HepG2 (cell line): ENCODE measurements around the gene C2orf78. TPM values are rescaled to one million over a fixed set of nuclear protein-coding genes. Genes with fewer than 3 reads are reported as not detected.

ENCODE experiments used
- ATM ChIP-seq: fragments of 450-650 bp; IDR thresholded peaks from 2 replicates; pipeline ENCODE4 v1.7.1; 2017; ENCODE audit warnings: mild to moderate bottlenecking, borderline replicate concordance
- HDAC6 ChIP-seq: fragments of 200-600 bp; sonication (generic); IDR thresholded peaks from 2 replicates; pipeline ENCODE4 v1.7.0; 2017; ENCODE audit warnings: mild to moderate bottlenecking, antibody characterized with exemption, low read length, low read depth
- IKZF1 ChIP-seq: fragments of 450-650 bp; IDR thresholded peaks from 2 replicates; pipeline ENCODE4 v1.7.1; 2016
- PCBP2 ChIP-seq: fragments of 200-400 bp; formaldehyde crosslinking; optimal IDR thresholded peaks from 2 replicates; pipeline ENCODE3; 2018; ENCODE audit warnings: low read length, low read depth; ENCODE audit not compliant: poor library complexity, severe bottlenecking
- RFXAP ChIP-seq: sonication (generic); formaldehyde crosslinking; IDR thresholded peaks from 2 replicates; pipeline ENCODE4 v1.4.0; 2020; ENCODE audit warnings: missing genetic modification reagents, borderline replicate concordance
- ZBTB14 ChIP-seq: sonication (generic); formaldehyde crosslinking; IDR thresholded peaks from 2 replicates; pipeline ENCODE4 v1.4.0; 2020; ENCODE audit warnings: missing genetic modification reagents
- ZKSCAN5 ChIP-seq: sonication (generic); formaldehyde crosslinking; IDR thresholded peaks from 2 replicates; pipeline ENCODE4 v1.5.1; 2020; ENCODE audit warnings: mild to moderate bottlenecking, missing genetic modification reagents
- ZNF678 ChIP-seq: sonication (generic); formaldehyde crosslinking; IDR thresholded peaks from 2 replicates; pipeline ENCODE4 v1.4.0; 2020; ENCODE audit warnings: mild to moderate bottlenecking, missing genetic modification reagents
- ZNF691 ChIP-seq: sonication (generic); formaldehyde crosslinking; IDR thresholded peaks from 2 replicates; pipeline ENCODE4 v1.4.0; 2020; ENCODE audit warnings: missing genetic modification reagents, low read depth, mild to moderate bottlenecking, borderline replicate concordance
- ZNF703 ChIP-seq: sonication (generic); formaldehyde crosslinking; IDR thresholded peaks from 2 replicates; pipeline ENCODE4 v1.5.1; 2020; ENCODE audit warnings: missing genetic modification reagents, mild to moderate bottlenecking, moderate library complexity, borderline replicate concordance
- polyA plus RNA-seq, 8 experiments: library from polyadenylated mRNA; depleted of rRNA in 3 of 8; stranded (reverse) in 7 of 8; unstranded in 1 of 8; fragments of >200 nt; fragmentation: Illumina TruSeq in 4 of 8; extraction: Trizol in 4 of 8; gene quantifications; 2 replicates each; pipeline versions ENCODE4 v1.2.1 to v1.2.3, GENCODE V29; 2011 to 2016; ENCODE audit warnings: low read depth in 4 of 8, missing spikeins in 1 of 8, mixed read lengths in 1 of 8; ENCODE audit not compliant: insufficient read depth in 1 of 8
- total RNA-seq, 5 experiments: library from RNA; depleted of rRNA; stranded (reverse); fragments of >200 nt; fragmentation: Illumina TruSeq; extraction: Trizol; gene quantifications; 2 replicates each; pipeline ENCODE4 v1.2.3, GENCODE V29; 2016; ENCODE audit warnings: low read depth in 1 of 5
- TF ChIP-seq, protein P1 (sequence below), 2 experiments: sonication (generic) in 1 of 2; formaldehyde crosslinking in 1 of 2; IDR thresholded peaks; 2 replicates each; pipeline versions ENCODE4 v1.4.0 to v1.6.1; 2018 to 2020; ENCODE audit warnings: missing genetic modification reagents in 2 of 2, borderline replicate concordance in 1 of 2, low read depth in 1 of 2, mild to moderate bottlenecking in 1 of 2, missing biosample characterization in 1 of 2
- TF ChIP-seq, protein P2 (sequence below), 2 experiments: sonication (generic) in 1 of 2; formaldehyde crosslinking in 1 of 2; IDR thresholded peaks; 2 replicates each; pipeline versions ENCODE4 v1.4.0 to v1.6.1; 2016 to 2020; ENCODE audit warnings: borderline replicate concordance in 1 of 2, low read depth in 1 of 2, mild to moderate bottlenecking in 1 of 2, missing genetic modification reagents in 1 of 2
- TF ChIP-seq, protein P3 (sequence below): sonication (generic); formaldehyde crosslinking; IDR thresholded peaks from 2 replicates; pipeline ENCODE4 v1.8.0; 2022; ENCODE audit warnings: mild to moderate bottlenecking, missing genetic modification reagents, moderate library complexity
- TF ChIP-seq, protein P4 (sequence below): sonication (generic); formaldehyde crosslinking; IDR thresholded peaks from 2 replicates; pipeline ENCODE4; 2020; ENCODE audit warnings: missing genetic modification reagents, mild to moderate bottlenecking, borderline replicate concordance

The C2orf78 gene
- total and polyA plus RNA-seq, 2 of the 13 experiments (the other 11 are each of a cell fraction or from before 2014, with no cell fraction given), result not detected

GRCh38 chr2:73736855-73737779 lies 46.9 kb upstream of the C2orf78 start, which contains the start of gene TPRKB (continued):
- TF ChIP-seq, protein P1, sequence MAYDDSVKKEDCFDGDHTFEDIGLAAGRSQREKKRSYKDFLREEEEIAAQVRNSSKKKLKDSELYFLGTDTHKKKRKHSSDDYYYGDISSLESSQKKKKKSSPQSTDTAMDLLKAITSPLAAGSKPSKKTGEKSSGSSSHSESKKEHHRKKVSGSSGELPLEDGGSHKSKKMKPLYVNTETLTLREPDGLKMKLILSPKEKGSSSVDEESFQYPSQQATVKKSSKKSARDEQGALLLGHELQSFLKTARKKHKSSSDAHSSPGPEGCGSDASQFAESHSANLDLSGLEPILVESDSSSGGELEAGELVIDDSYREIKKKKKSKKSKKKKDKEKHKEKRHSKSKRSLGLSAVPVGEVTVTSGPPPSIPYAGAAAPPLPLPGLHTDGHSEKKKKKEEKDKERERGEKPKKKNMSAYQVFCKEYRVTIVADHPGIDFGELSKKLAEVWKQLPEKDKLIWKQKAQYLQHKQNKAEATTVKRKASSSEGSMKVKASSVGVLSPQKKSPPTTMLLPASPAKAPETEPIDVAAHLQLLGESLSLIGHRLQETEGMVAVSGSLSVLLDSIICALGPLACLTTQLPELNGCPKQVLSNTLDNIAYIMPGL (CRISPR knock-in tag; IDR thresholded peaks at IDR 0.05; ENCODE audit: borderline replicate concordance in 1 of 2, low read depth in 1 of 2), result peak; percentile 52 to 74
- TF ChIP-seq PCBP2 (no peak), ZKSCAN5 (CRISPR knock-in tag) (peak; percentile 83; the same call in 1 of the 2 replicates), ZNF691 (no peak; the same call in 1 of the 2 replicates), ZNF703 (CRISPR knock-in tag) (no peak; the same call in 1 of the 2 replicates), RFXAP (peak; percentile 70), HDAC6 (no peak), ZBTB14 (CRISPR knock-in tag) (no peak), ZNF678 (CRISPR knock-in tag) (peak; percentile 87; the same call in 1 of the 2 replicates), IKZF1 (no peak), ATM (no peak)
- TF ChIP-seq, protein P2, sequence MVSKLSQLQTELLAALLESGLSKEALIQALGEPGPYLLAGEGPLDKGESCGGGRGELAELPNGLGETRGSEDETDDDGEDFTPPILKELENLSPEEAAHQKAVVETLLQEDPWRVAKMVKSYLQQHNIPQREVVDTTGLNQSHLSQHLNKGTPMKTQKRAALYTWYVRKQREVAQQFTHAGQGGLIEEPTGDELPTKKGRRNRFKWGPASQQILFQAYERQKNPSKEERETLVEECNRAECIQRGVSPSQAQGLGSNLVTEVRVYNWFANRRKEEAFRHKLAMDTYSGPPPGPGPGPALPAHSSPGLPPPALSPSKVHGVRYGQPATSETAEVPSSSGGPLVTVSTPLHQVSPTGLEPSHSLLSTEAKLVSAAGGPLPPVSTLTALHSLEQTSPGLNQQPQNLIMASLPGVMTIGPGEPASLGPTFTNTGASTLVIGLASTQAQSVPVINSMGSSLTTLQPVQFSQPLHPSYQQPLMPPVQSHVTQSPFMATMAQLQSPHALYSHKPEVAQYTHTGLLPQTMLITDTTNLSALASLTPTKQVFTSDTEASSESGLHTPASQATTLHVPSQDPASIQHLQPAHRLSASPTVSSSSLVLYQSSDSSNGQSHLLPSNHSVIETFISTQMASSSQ (IDR thresholded peaks at IDR 0.05; ENCODE audit: low read depth), result no peak
- TF ChIP-seq, protein P2 (CRISPR knock-in tag; IDR thresholded peaks at IDR 0.05; ENCODE audit: borderline replicate concordance), result peak; percentile 83; the same call in 1 of the 2 replicates
- TF ChIP-seq, protein P3, sequence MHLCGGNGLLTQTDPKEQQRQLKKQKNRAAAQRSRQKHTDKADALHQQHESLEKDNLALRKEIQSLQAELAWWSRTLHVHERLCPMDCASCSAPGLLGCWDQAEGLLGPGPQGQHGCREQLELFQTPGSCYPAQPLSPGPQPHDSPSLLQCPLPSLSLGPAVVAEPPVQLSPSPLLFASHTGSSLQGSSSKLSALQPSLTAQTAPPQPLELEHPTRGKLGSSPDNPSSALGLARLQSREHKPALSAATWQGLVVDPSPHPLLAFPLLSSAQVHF (CRISPR knock-in tag), result 0 out of 2 replicates have a peak, but pooled peaks have one; percentile 56
- TF ChIP-seq, protein P4, sequence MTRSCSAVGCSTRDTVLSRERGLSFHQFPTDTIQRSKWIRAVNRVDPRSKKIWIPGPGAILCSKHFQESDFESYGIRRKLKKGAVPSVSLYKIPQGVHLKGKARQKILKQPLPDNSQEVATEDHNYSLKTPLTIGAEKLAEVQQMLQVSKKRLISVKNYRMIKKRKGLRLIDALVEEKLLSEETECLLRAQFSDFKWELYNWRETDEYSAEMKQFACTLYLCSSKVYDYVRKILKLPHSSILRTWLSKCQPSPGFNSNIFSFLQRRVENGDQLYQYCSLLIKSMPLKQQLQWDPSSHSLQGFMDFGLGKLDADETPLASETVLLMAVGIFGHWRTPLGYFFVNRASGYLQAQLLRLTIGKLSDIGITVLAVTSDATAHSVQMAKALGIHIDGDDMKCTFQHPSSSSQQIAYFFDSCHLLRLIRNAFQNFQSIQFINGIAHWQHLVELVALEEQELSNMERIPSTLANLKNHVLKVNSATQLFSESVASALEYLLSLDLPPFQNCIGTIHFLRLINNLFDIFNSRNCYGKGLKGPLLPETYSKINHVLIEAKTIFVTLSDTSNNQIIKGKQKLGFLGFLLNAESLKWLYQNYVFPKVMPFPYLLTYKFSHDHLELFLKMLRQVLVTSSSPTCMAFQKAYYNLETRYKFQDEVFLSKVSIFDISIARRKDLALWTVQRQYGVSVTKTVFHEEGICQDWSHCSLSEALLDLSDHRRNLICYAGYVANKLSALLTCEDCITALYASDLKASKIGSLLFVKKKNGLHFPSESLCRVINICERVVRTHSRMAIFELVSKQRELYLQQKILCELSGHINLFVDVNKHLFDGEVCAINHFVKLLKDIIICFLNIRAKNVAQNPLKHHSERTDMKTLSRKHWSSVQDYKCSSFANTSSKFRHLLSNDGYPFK (CRISPR knock-in tag), result peak; percentile 95; the same call in 1 of the 2 replicates
